HEK293T (cell line): Measurements from ENCODE around the gene SAYSD1.

Source experiments
- CTCF ChIA-PET: fragments of 350-600 bp; formaldehyde crosslinking; extraction: SDS; loops from one replicate; lab custom pipeline; 2021; ENCODE audit warnings: antibody characterized with exemption, inconsistent platforms; lab: Yijun Ruan, JAX
- POLR2A ChIA-PET: fragments of 350-600 bp; formaldehyde crosslinking; extraction: SDS; loops from one replicate; lab custom pipeline; 2020; ENCODE audit warnings: antibody characterized with exemption, inconsistent platforms; lab: Yijun Ruan, JAX
- DNase-seq: peaks from one replicate; pipeline ENCODE4 v3.0.0; 2012; ENCODE audit warnings: mixed read lengths; ENCODE audit errors: extremely low spot score
- ARNT ChIP-seq: fragments of 450-650 bp; IDR thresholded peaks from 2 replicates; pipeline ENCODE4 v1.6.1; 2017; ENCODE audit warnings: mild to moderate bottlenecking
- BHLHE40 ChIP-seq: fragments of 450-650 bp; IDR thresholded peaks from 2 replicates; pipeline ENCODE4 v1.6.1; 2016; ENCODE audit warnings: mild to moderate bottlenecking, moderate library complexity, borderline replicate concordance
- CTBP1 ChIP-seq: fragments of 450-650 bp; IDR thresholded peaks from 2 replicates; pipeline ENCODE4 v1.6.1; 2016; ENCODE audit warnings: borderline replicate concordance
- ELF4 ChIP-seq: fragments of 450-650 bp; IDR thresholded peaks from 2 replicates; pipeline ENCODE4 v1.6.1; 2017; ENCODE audit warnings: antibody characterized with exemption
- FOXA1 ChIP-seq: fragments of 450-650 bp; IDR thresholded peaks from 2 replicates; pipeline ENCODE4 v1.6.1; 2016; ENCODE audit warnings: mild to moderate bottlenecking
- FOXK2 ChIP-seq: fragments of 450-650 bp; IDR thresholded peaks from 2 replicates; pipeline ENCODE4 v1.6.1; 2016; ENCODE audit warnings: mild to moderate bottlenecking
- FOXM1 ChIP-seq: fragments of 450-650 bp; IDR thresholded peaks from 2 replicates; pipeline ENCODE4 v1.6.1; 2017; ENCODE audit warnings: mild to moderate bottlenecking, borderline replicate concordance
- HDGF ChIP-seq: fragments of 450-650 bp; IDR thresholded peaks from 2 replicates; pipeline ENCODE4 v1.6.1; 2017; ENCODE audit warnings: antibody characterized with exemption, borderline replicate concordance
- L3MBTL2 ChIP-seq: fragments of 450-650 bp; conservative IDR thresholded peaks from 2 replicates; pipeline ENCODE4 v1.6.1; 2016; ENCODE audit warnings: mild to moderate bottlenecking
- LEF1 ChIP-seq: fragments of 450-650 bp; IDR thresholded peaks from 2 replicates; pipeline ENCODE4 v1.6.1; 2017; ENCODE audit warnings: mild to moderate bottlenecking, borderline replicate concordance
- NFRKB ChIP-seq: fragments of 450-650 bp; IDR thresholded peaks from 2 replicates; pipeline ENCODE4 v1.6.1; 2016; ENCODE audit warnings: mild to moderate bottlenecking, moderate library complexity
- SP1 ChIP-seq: fragments of 450-650 bp; IDR thresholded peaks from 2 replicates; pipeline ENCODE4 v1.6.1; 2017
- SUZ12 ChIP-seq: fragments of 450-650 bp; IDR thresholded peaks from 2 replicates; pipeline ENCODE4 v1.6.1; 2016; ENCODE audit warnings: mild to moderate bottlenecking
- TARDBP ChIP-seq: fragments of 450-650 bp; IDR thresholded peaks from 2 replicates; pipeline ENCODE4 v1.6.1; 2016
- ZNF384 ChIP-seq: fragments of 450-650 bp; IDR thresholded peaks from 2 replicates; pipeline ENCODE4 v1.6.1; 2016
- TF ChIP-seq, protein P1 (sequence below): fragments of 450-650 bp; IDR thresholded peaks from 2 replicates; pipeline ENCODE4 v1.6.1; 2016

The SAYSD1 gene

DNA sequence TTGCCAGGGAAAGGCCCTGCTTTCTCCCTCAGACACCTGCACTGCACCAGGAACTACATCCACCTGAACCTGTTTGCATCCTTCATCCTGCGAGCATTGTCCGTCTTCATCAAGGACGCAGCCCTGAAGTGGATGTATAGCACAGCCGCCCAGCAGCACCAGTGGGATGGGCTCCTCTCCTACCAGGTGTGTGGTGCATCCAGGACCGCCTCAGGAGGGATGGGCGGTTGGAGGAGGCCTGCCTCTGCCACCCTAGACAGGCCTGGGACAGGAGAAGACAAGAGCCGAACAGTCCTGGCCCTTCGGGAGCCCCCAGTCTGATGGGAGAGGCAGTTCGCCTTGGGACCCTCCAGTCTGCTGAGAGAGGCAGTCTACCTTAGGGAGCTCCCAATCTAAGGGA, 42.2 kb downstream of the SAYSD1 start:
- ChIA-PET POLR2A (no interaction called here), CTCF (interaction anchor here (1.0 kb wide), 1 partner anchor 16 kb away, joined by 3 read pairs; no protein-coding TSS in a partner anchor)
- TF ChIP-seq CTBP1, result no peak
- TF ChIP-seq FOXA1, result no peak
- TF ChIP-seq L3MBTL2, result no peak
- TF ChIP-seq, protein P1, sequence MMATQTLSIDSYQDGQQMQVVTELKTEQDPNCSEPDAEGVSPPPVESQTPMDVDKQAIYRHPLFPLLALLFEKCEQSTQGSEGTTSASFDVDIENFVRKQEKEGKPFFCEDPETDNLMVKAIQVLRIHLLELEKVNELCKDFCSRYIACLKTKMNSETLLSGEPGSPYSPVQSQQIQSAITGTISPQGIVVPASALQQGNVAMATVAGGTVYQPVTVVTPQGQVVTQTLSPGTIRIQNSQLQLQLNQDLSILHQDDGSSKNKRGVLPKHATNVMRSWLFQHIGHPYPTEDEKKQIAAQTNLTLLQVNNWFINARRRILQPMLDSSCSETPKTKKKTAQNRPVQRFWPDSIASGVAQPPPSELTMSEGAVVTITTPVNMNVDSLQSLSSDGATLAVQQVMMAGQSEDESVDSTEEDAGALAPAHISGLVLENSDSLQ, result no peak
- no peak for TF ChIP-seq ZNF384
- TF ChIP-seq BHLHE40, result no peak
- no peak for TF ChIP-seq TARDBP
- TF ChIP-seq HDGF, result no peak
- TF ChIP-seq SUZ12, result no peak
- no peak for TF ChIP-seq ARNT
- TF ChIP-seq NFRKB, result no peak
- no peak for TF ChIP-seq SP1
- no peak for TF ChIP-seq FOXM1
- TF ChIP-seq ELF4, result no peak
- TF ChIP-seq LEF1, result no peak
- no peak for TF ChIP-seq FOXK2
- DNase-seq, result no peak

DNA sequence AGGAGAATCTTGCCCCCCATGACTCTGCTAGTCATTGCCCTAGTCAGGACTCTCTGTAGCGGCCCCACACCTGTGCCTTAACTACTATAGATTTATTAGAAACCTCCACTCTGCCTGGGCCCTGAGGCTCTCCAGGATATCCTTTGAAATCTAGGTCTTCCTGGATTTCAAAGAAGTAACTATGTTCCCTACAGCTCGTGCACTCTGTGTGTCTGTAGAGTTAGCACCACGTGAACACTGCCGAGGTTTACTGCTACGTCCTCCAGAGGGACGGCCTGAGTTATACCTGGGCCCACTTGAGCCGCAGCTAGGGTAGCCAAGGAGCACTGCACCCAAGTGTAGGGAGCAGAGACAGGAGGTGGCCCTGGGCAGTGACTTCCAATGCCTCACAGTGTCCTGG, 46.6 kb downstream of the SAYSD1 start:
- TF ChIP-seq HDGF (no peak), CTBP1 (no peak), ZNF384 (no peak), FOXA1 (no peak), BHLHE40 (no peak), SP1 (no peak)
- no peak for DNase-seq
- POLR2A ChIA-PET, result no interaction called here
- CTCF ChIA-PET, result no interaction called here

DNA sequence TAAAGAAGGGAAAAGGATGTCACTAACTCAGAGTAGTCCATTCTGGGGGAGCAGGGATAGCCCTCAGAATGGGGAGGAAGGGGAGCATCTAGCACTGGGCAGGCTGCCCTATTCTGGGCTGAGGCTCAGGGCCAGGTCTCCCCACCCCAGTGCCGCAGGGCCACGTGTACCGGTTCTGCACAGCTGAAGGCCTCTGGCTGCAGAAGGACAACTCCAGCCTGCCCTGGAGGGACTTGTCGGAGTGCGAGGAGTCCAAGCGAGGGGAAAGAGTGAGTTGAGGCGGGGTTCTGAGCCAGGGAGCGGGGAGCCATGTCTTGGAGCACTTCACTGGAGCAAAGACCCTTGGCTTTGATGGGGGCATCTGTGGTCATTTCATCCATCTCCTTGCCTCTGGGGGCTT, 49.4 kb downstream of the SAYSD1 start:
- ChIA-PET POLR2A (no interaction called here), CTCF (interaction anchor here (2.2 kb wide), 1 partner anchor 69 kb away, joined by 8 read pairs; no protein-coding TSS in a partner anchor)
- DNase-seq, result no peak
- TF ChIP-seq ZNF384, result no peak

DNA sequence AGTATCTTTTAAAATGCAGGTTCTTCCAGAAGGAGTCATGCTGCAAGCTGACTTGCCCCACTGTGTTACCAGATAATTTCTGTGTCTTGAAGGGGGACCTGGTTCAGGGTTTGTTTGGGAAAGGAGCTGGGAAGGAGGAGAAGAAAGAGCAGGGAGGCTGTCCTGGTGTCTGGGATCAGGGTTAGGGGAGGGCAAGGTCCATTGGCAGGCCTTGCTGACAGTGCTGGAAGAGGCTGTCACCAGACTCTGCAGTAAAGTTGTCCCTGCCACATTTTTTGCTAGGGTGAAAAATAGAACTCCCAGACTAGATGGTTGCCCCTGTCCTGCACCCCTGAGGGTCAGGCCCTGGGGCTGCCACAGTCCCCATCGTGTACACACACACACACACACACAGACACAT, 51.5 kb downstream of the SAYSD1 start:
- TF ChIP-seq L3MBTL2 (no peak), ARNT (no peak), HDGF (no peak), ZNF384 (no peak), ELF4 (no peak), FOXM1 (no peak), TARDBP (no peak), CTBP1 (no peak), LEF1 (no peak), BHLHE40 (no peak), FOXK2 (no peak), NFRKB (no peak), SUZ12 (no peak), SP1 (no peak), FOXA1 (no peak)
- TF ChIP-seq, protein P1, result no peak
- DNase-seq, result no peak

DNA sequence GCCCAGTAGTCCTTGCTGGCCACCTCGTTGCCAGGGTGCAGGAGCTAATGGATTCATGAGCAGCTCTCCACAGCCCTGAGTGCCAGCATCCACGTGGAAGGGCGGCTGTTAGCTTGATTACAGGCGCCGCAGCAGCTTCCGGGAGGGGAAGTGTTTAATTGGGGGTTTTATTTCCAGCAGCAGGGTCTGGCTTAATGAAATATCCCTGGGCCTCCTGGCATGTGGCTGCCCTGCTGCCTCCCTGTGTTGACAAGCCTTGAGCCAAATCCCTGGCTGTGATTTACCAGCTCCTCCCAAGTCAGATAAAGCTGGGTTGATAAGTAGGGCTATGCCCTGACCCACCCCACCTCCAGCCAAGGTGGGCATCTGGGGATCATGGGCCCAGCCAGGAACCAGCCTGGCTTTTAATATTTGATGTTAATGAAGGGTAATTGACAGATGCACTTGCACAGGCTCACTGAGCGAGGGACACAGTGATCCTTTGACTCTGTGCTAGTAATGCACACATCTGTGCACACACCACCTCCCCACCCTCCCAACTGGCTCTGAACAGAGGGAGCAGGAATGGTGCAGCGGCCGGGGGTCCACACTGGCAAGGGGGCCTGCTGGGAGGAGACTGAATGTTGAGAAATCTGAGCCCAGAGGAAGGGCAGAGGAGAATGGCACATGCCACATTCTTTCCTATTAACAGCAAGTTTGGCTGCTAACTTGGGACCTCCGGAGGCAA, 52.8 kb downstream of the SAYSD1 start:
- TF ChIP-seq FOXK2 (no peak), FOXM1 (no peak), FOXA1 (no peak), ZNF384 (no peak), CTBP1 (no peak), SUZ12 (no peak), BHLHE40 (no peak), ELF4 (no peak), ARNT (no peak), NFRKB (no peak), HDGF (no peak), SP1 (no peak), LEF1 (no peak), L3MBTL2 (no peak), TARDBP (no peak)
- TF ChIP-seq, protein P1, result no peak
- ChIA-PET POLR2A (no interaction called here), CTCF (no interaction called here)
- no peak for DNase-seq

More for the DNA sequence above, 51.5 kb downstream of the SAYSD1 start:
- POLR2A ChIA-PET, result no interaction called here
- CTCF ChIA-PET, result no interaction called here

DNA sequence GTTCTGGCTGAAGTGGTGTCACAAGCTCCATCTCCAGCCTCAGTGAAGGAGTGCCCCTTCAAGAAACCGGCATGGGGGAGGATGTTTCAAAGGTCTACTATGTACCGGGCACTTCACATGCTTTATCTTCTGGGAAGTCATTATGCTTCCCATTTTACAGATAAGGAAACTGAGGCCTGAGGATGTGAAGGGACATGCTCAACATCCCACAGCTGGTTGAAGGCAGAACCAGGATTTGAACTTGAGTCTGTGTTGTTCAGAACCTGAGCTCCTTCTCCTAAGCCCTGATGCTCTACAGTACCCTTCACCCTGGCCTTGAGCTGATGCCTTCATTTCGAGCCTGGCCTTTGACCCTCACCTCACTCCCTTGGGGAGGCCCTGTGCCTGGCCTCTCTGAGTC, 53.4 kb downstream of the SAYSD1 start:
- ChIA-PET POLR2A (no interaction called here), CTCF (interaction anchor here (0.5 to 0.6 kb wide), 2 partner anchors 51 to 289 kb away, joined by 3 to 4 read pairs; no protein-coding TSS in a partner anchor)
- TF ChIP-seq BHLHE40 (no peak), ARNT (no peak), ELF4 (no peak), CTBP1 (no peak), FOXM1 (no peak), TARDBP (no peak), SUZ12 (no peak), SP1 (no peak), ZNF384 (no peak), FOXK2 (no peak), NFRKB (no peak), FOXA1 (no peak), L3MBTL2 (no peak)
- TF ChIP-seq, protein P1, result no peak
- DNase-seq, result no peak
